ENCODE data around the gene MED4. TPM values are rescaled to one million over a fixed set of nuclear protein-coding genes. Genes with fewer than 3 reads are reported as not detected.

The MED4 gene
- polyA plus RNA-seq, 1 of the 3 experiments (the other 2 are of a cell fraction) = 42.2 TPM

DNA sequence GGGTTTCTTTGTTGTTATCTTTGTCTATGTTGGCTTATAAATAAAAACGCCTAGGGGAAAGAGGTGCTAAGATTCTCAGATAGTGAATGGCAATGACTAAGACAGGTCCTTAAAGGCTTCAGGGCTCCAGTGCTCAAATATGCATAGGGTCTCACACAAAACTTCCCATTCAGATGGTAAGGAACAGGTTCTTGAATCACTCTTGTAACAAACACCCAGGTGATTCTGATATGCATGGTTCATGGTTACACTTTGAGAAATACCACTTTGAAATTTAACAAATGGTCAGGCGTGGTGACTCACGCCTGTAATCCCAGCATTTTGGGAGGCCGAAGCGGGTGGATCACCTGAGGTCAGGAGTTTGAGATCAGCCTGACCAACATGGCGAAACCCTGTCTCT, 40.3 kb downstream of the MED4 start:
- H3F3A ChIP-seq (replicated peaks; ENCODE audit: insufficient read depth) = no peaks in the 10 kb centered on the region
- H3K36me3 ChIP-seq (replicated peaks in 1 of 2; ENCODE audit: control insufficient read depth in 1 of 2, insufficient read depth in 2 of 2, low read length in 1 of 2) = peaks cover 22 to 29% of the 10 kb centered on the region in 2 experiments
- H3K4me1 ChIP-seq (ENCODE audit: control insufficient read depth in 1 of 2, insufficient read depth in 2 of 2, low read depth in 1 of 2, low read length in 1 of 2) = no peaks in the 10 kb centered on the region
- H3K79me2 ChIP-seq (ENCODE audit: insufficient read depth) = no peaks in the 10 kb centered on the region
- WGBS (ENCODE audit: low lambda C conversion rate) = 97% methylated on average over 3 of the region's 6 CpGs
- H3K27me3 ChIP-seq (ENCODE audit: insufficient read depth) = no peaks in the 10 kb centered on the region
- H3K9me3 ChIP-seq = no peaks in the 10 kb centered on the region
- no peak overlapping the region for H2AFZ ChIP-seq (ENCODE audit: low read depth)
- H3K4me3 ChIP-seq (ENCODE audit: low read depth in 2 of 2, low read length in 1 of 2) = no peak overlapping the region
- ChIA-PET CTCF (no interaction called here), POLR2A (no interaction called here)
- TF ChIP-seq, protein P1, sequence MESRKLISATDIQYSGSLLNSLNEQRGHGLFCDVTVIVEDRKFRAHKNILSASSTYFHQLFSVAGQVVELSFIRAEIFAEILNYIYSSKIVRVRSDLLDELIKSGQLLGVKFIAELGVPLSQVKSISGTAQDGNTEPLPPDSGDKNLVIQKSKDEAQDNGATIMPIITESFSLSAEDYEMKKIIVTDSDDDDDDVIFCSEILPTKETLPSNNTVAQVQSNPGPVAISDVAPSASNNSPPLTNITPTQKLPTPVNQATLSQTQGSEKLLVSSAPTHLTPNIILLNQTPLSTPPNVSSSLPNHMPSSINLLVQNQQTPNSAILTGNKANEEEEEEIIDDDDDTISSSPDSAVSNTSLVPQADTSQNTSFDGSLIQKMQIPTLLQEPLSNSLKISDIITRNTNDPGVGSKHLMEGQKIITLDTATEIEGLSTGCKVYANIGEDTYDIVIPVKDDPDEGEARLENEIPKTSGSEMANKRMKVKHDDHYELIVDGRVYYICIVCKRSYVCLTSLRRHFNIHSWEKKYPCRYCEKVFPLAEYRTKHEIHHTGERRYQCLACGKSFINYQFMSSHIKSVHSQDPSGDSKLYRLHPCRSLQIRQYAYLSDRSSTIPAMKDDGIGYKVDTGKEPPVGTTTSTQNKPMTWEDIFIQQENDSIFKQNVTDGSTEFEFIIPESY (IDR thresholded peaks at IDR 0.05; ENCODE audit: borderline replicate concordance, low read depth) = no peak
- TF ChIP-seq MXI1 (IDR thresholded peaks at IDR 0.05; ENCODE audit: low read depth, low read length) (no peak), RAD21 (IDR thresholded peaks at IDR 0.05; ENCODE audit: low read length) (no peak), MEF2A (IDR thresholded peaks at IDR 0.05; ENCODE audit: borderline replicate concordance, low read depth) (no peak), GATA2 (CRISPR knock-in tag; IDR thresholded peaks at IDR 0.05) (no peak), JUND (IDR thresholded peaks at IDR 0.05) (no peak), ELF1 (IDR thresholded peaks at IDR 0.05) (no peak), SMC3 (IDR thresholded peaks at IDR 0.05; ENCODE audit: low read depth, low read length) (no peak)
- TF ChIP-seq, protein P2, sequence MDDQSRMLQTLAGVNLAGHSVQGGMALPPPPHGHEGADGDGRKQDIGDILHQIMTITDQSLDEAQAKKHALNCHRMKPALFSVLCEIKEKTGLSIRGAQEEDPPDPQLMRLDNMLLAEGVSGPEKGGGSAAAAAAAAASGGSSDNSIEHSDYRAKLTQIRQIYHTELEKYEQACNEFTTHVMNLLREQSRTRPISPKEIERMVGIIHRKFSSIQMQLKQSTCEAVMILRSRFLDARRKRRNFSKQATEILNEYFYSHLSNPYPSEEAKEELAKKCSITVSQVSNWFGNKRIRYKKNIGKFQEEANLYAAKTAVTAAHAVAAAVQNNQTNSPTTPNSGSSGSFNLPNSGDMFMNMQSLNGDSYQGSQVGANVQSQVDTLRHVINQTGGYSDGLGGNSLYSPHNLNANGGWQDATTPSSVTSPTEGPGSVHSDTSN (IDR thresholded peaks at IDR 0.05) = no peak
- TF ChIP-seq, protein P3, sequence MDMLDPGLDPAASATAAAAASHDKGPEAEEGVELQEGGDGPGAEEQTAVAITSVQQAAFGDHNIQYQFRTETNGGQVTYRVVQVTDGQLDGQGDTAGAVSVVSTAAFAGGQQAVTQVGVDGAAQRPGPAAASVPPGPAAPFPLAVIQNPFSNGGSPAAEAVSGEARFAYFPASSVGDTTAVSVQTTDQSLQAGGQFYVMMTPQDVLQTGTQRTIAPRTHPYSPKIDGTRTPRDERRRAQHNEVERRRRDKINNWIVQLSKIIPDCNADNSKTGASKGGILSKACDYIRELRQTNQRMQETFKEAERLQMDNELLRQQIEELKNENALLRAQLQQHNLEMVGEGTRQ (IDR thresholded peaks at IDR 0.05; ENCODE audit: borderline replicate concordance, low read depth, low read length) = no peak
- no peak overlapping the region for H3K9ac ChIP-seq
- H3K27ac ChIP-seq (ENCODE audit: low read depth in 2 of 2, low read length in 1 of 2) = no peak overlapping the region
- no peak for DNase-seq
- H3K4me2 ChIP-seq = no peak overlapping the region
- H4K20me1 ChIP-seq (ENCODE audit: insufficient read depth) = no peaks in the 10 kb centered on the region
- no peaks in the 10 kb centered on the region for H3K9me2 ChIP-seq

DNA sequence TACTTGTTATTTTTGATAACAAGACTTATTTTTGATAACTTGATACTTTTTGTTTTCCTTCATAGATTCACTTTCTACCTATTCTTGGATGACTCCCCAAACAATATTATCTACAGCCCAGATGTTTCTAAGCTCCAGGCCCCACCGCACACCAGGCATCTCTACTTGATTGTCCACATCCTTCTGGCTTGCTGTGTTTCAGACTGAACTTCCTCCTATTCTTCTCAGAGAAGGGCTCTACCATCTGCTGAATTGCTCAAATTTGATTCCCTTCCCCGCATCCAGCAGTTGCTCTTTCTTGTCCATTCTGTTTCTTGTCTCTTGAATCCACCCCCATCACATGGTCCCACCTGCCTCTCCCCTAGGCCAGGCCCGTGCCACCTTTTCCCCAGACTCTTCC, 44.4 kb downstream of the MED4 start:
- Histone ChIP-seq H3K27ac (ENCODE audit: low read depth in 2 of 2, low read length in 1 of 2) (no peak overlapping the region), H3K4me1 (ENCODE audit: control insufficient read depth in 1 of 2, insufficient read depth in 2 of 2, low read depth in 1 of 2, low read length in 1 of 2) (no peaks in the 10 kb centered on the region), H3K9me3 (no peaks in the 10 kb centered on the region), H3K36me3 (replicated peaks in 1 of 2; ENCODE audit: control insufficient read depth in 1 of 2, insufficient read depth in 2 of 2, low read length in 1 of 2) (peaks cover 25 to 47% of the 10 kb centered on the region in 2 experiments), H4K20me1 (ENCODE audit: insufficient read depth) (no peaks in the 10 kb centered on the region), H3K27me3 (ENCODE audit: insufficient read depth) (no peaks in the 10 kb centered on the region), H3K9me2 (no peaks in the 10 kb centered on the region), H2AFZ (ENCODE audit: low read depth) (no peak overlapping the region), H3K79me2 (ENCODE audit: insufficient read depth) (no peaks in the 10 kb centered on the region), H3K4me3 (ENCODE audit: low read depth in 2 of 2, low read length in 1 of 2) (no peak overlapping the region), H3K9ac (no peak overlapping the region), H3F3A (replicated peaks; ENCODE audit: insufficient read depth) (no peaks in the 10 kb centered on the region), H3K4me2 (no peak overlapping the region)
- CTCF ChIA-PET = interaction anchor here (2.7 kb wide), 1 partner anchor 13 kb away, joined by 9 read pairs; the partner anchor contains the start of gene NUDT15
- WGBS (ENCODE audit: low lambda C conversion rate) = 94% methylated on average over 3 of the region's 3 CpGs
- DNase-seq = no peak
- TF ChIP-seq SMC3 (IDR thresholded peaks at IDR 0.05; ENCODE audit: low read depth, low read length) (no peak), RAD21 (IDR thresholded peaks at IDR 0.05; ENCODE audit: low read length) (no peak), SIN3A (IDR thresholded peaks at IDR 0.05; ENCODE audit: borderline replicate concordance, low read depth, low read length) (no peak), POLR2AphosphoS5 (IDR thresholded peaks at IDR 0.05; ENCODE audit: low read depth, low read length) (no peak), TEAD4 (IDR thresholded peaks at IDR 0.05; ENCODE audit: borderline replicate concordance, insufficient read depth) (no peak), FOXJ3 (CRISPR knock-in tag; IDR thresholded peaks at IDR 0.05) (no peak), RCOR1 (IDR thresholded peaks at IDR 0.05; ENCODE audit: low read length) (no peak), FOSL2 (IDR thresholded peaks at IDR 0.05; ENCODE audit: borderline replicate concordance, low read depth) (no peak), FOXM1 (IDR thresholded peaks at IDR 0.05; ENCODE audit: low read depth) (no peak), RXRA (IDR thresholded peaks at IDR 0.05; ENCODE audit: borderline replicate concordance, low read depth) (no peak)
- TF ChIP-seq, protein P4, sequence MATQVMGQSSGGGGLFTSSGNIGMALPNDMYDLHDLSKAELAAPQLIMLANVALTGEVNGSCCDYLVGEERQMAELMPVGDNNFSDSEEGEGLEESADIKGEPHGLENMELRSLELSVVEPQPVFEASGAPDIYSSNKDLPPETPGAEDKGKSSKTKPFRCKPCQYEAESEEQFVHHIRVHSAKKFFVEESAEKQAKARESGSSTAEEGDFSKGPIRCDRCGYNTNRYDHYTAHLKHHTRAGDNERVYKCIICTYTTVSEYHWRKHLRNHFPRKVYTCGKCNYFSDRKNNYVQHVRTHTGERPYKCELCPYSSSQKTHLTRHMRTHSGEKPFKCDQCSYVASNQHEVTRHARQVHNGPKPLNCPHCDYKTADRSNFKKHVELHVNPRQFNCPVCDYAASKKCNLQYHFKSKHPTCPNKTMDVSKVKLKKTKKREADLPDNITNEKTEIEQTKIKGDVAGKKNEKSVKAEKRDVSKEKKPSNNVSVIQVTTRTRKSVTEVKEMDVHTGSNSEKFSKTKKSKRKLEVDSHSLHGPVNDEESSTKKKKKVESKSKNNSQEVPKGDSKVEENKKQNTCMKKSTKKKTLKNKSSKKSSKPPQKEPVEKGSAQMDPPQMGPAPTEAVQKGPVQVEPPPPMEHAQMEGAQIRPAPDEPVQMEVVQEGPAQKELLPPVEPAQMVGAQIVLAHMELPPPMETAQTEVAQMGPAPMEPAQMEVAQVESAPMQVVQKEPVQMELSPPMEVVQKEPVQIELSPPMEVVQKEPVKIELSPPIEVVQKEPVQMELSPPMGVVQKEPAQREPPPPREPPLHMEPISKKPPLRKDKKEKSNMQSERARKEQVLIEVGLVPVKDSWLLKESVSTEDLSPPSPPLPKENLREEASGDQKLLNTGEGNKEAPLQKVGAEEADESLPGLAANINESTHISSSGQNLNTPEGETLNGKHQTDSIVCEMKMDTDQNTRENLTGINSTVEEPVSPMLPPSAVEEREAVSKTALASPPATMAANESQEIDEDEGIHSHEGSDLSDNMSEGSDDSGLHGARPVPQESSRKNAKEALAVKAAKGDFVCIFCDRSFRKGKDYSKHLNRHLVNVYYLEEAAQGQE (IDR thresholded peaks at IDR 0.05; ENCODE audit: low read depth, low read length) = no peak
- TF ChIP-seq, protein P5, sequence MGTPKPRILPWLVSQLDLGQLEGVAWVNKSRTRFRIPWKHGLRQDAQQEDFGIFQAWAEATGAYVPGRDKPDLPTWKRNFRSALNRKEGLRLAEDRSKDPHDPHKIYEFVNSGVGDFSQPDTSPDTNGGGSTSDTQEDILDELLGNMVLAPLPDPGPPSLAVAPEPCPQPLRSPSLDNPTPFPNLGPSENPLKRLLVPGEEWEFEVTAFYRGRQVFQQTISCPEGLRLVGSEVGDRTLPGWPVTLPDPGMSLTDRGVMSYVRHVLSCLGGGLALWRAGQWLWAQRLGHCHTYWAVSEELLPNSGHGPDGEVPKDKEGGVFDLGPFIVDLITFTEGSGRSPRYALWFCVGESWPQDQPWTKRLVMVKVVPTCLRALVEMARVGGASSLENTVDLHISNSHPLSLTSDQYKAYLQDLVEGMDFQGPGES (IDR thresholded peaks at IDR 0.05; ENCODE audit: low read depth, low read length) = no peak
- POLR2A ChIA-PET = no interaction called here

Measured in SK-N-SH (cell line).